Mammary epithelial cell (primary cell): Measurements from ENCODE around the gene ABHD6.

Experiments
- EZH2 ChIP-seq: IDR thresholded peaks from 2 replicates; pipeline ENCODE4 v1.6.1; 2012; ENCODE audit warnings: low read length, inconsistent platforms, borderline replicate concordance
- TF ChIP-seq, protein P1 (sequence below), 2 donors: IDR thresholded peaks in 1 of 2; conservative IDR thresholded peaks in 1 of 2; 2 replicates each; pipeline ENCODE4 v1.5.1; 2011 to 2012; ENCODE audit warnings: inconsistent platforms in 2 of 2, low read length in 2 of 2, mild to moderate bottlenecking in 2 of 2, control low read depth in 1 of 2, low read depth in 1 of 2; ENCODE audit not compliant: insufficient read depth in 1 of 2; ENCODE audit errors: extremely low read depth in 1 of 2

DNA sequence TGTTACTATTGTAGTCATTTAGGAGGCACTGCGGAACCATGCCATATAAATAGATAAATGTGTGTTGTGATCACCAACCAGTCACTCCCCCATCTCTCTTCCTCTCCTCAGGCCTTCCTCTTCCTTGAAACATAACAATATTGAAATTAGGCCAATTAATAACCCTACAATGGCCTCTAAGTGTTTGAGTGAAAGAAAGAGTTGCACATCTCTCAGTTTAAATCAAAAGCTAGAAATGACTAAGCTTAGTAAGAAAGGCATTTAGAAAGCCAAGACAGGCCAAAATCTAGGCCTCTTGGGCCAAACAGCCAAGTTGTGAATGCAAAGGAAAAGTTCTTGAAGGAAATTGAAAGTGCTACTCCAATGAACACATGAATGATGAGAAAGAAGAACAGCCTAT, 18.7 kb upstream of the ABHD6 start:
- TF ChIP-seq, protein P1, sequence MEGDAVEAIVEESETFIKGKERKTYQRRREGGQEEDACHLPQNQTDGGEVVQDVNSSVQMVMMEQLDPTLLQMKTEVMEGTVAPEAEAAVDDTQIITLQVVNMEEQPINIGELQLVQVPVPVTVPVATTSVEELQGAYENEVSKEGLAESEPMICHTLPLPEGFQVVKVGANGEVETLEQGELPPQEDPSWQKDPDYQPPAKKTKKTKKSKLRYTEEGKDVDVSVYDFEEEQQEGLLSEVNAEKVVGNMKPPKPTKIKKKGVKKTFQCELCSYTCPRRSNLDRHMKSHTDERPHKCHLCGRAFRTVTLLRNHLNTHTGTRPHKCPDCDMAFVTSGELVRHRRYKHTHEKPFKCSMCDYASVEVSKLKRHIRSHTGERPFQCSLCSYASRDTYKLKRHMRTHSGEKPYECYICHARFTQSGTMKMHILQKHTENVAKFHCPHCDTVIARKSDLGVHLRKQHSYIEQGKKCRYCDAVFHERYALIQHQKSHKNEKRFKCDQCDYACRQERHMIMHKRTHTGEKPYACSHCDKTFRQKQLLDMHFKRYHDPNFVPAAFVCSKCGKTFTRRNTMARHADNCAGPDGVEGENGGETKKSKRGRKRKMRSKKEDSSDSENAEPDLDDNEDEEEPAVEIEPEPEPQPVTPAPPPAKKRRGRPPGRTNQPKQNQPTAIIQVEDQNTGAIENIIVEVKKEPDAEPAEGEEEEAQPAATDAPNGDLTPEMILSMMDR (conservative IDR thresholded peaks at IDR 0.05 in 1 of 2, IDR thresholded peaks at IDR 0.05 in 1 of 2; ENCODE audit: extremely low read depth in 1 of 2, insufficient read depth in 1 of 2, low read depth in 1 of 2, low read length in 2 of 2), result no peak
- no peak for TF ChIP-seq EZH2
